ENCODE results near the gene ZNF274. TPM values are rescaled to one million over a fixed set of nuclear protein-coding genes. Genes with fewer than 3 reads are reported as not detected.
A peak's percentile ranks its signal among the peaks of the same experiment; 100 is the strongest.

ZNF274 gene
- total RNA-seq, 1 donor from 2014 or later = 42.7 TPM

- Mint-ChIP-seq H3K27ac (ENCODE audit: unreplicated experiment) (peak overlapping the region; percentile 98), H3K9me3 (ENCODE audit: unreplicated experiment) (peaks cover 31% of the 10 kb centered on the region), H3K36me3 (ENCODE audit: unreplicated experiment) (peaks cover 47% of the 10 kb centered on the region), H3K4me1 (ENCODE audit: low read depth, unreplicated experiment) (no peaks in the 10 kb centered on the region), H3K27me3 (ENCODE audit: unreplicated experiment) (peaks cover 18% of the 10 kb centered on the region), H3K4me3 (ENCODE audit: unreplicated experiment) (peak overlapping the region; percentile 92)
- TF ChIP-seq, protein P1, sequence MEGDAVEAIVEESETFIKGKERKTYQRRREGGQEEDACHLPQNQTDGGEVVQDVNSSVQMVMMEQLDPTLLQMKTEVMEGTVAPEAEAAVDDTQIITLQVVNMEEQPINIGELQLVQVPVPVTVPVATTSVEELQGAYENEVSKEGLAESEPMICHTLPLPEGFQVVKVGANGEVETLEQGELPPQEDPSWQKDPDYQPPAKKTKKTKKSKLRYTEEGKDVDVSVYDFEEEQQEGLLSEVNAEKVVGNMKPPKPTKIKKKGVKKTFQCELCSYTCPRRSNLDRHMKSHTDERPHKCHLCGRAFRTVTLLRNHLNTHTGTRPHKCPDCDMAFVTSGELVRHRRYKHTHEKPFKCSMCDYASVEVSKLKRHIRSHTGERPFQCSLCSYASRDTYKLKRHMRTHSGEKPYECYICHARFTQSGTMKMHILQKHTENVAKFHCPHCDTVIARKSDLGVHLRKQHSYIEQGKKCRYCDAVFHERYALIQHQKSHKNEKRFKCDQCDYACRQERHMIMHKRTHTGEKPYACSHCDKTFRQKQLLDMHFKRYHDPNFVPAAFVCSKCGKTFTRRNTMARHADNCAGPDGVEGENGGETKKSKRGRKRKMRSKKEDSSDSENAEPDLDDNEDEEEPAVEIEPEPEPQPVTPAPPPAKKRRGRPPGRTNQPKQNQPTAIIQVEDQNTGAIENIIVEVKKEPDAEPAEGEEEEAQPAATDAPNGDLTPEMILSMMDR (IDR thresholded peaks at IDR 0.05; ENCODE audit: partially characterized antibody, unreplicated experiment) = no peak
- no peak for DNase-seq
These were observed 278 bp upstream of the ZNF274 start for GRCh38 chr19:58182577-58182988.

DNA sequence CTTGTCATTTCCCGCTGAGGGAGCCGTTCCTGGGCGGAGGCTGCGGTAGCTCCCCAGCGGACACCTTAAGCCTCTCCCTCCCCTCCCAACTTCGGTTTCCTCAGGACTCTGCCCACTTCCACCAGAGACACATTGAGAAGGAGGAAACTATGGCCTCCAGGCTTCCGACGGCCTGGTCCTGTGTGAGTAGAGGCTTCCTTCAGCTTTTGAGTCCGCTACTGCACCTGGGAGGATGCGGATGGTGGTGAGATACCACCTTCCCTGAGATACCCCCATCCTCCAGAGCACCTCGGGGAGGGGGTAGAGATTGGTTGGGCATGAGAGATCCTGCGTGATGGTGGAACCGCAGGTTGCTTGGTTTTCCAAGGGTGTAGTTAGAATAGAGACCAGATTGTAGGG, 955 bp downstream of the ZNF274 start:
- H3K9me3 Mint-ChIP-seq (ENCODE audit: unreplicated experiment) = peaks cover 31% of the 10 kb centered on the region
- H3K4me1 Mint-ChIP-seq (ENCODE audit: low read depth, unreplicated experiment) = no peaks in the 10 kb centered on the region
- H3K27me3 Mint-ChIP-seq (ENCODE audit: unreplicated experiment) = peaks cover 17% of the 10 kb centered on the region
- peak overlapping the region; percentile 98 for H3K27ac Mint-ChIP-seq (ENCODE audit: unreplicated experiment)
- H3K4me3 Mint-ChIP-seq (ENCODE audit: unreplicated experiment) = peak overlapping the region; percentile 92
- TF ChIP-seq, protein P1 (IDR thresholded peaks at IDR 0.05; ENCODE audit: partially characterized antibody, unreplicated experiment) = no peak
- peaks cover 48% of the 10 kb centered on the region for H3K36me3 Mint-ChIP-seq (ENCODE audit: unreplicated experiment)
- no peak for DNase-seq

DNA sequence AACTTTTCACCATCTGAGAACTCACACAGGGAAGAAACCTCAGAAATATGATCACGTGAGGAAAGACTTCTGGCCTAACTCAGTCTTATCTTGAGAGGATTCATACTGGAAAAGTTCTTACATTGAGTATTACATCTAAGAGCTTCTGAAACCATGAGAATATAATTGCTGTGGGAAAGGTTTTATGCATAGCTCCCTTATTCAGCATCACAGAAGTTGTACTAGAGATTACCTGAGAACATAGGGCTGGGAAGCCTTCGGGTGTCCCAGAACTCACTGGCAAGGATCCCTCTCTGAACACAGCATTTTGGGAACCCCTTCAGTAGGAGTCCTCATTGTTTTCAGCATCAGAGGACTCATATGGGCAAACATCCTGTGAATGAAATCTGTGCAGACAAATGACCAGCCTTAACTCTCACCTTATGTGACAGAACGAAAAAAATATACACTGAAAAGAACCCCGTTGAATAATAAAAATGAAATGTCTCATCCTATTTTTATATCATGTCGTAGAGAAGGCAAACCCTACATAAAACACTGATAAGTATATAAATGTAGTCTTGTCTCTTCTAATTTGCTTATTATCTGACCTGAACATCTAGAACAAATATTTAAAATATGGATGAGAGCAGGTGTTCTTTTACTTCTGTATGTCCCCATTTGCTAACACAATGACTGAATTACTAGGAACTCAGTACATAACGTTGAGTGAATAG, 14.2 kb downstream of the ZNF274 start:
- Mint-ChIP-seq H3K36me3 (ENCODE audit: unreplicated experiment) (peaks cover 82% of the 10 kb centered on the region), H3K27ac (ENCODE audit: unreplicated experiment) (no peak overlapping the region), H3K4me3 (ENCODE audit: unreplicated experiment) (no peak overlapping the region), H3K4me1 (ENCODE audit: low read depth, unreplicated experiment) (no peaks in the 10 kb centered on the region), H3K9me3 (ENCODE audit: unreplicated experiment) (peaks cover 37% of the 10 kb centered on the region), H3K27me3 (ENCODE audit: unreplicated experiment) (peaks cover 27% of the 10 kb centered on the region)
- TF ChIP-seq, protein P1 (IDR thresholded peaks at IDR 0.05; ENCODE audit: partially characterized antibody, unreplicated experiment) = no peak
- no peak for DNase-seq

DNA sequence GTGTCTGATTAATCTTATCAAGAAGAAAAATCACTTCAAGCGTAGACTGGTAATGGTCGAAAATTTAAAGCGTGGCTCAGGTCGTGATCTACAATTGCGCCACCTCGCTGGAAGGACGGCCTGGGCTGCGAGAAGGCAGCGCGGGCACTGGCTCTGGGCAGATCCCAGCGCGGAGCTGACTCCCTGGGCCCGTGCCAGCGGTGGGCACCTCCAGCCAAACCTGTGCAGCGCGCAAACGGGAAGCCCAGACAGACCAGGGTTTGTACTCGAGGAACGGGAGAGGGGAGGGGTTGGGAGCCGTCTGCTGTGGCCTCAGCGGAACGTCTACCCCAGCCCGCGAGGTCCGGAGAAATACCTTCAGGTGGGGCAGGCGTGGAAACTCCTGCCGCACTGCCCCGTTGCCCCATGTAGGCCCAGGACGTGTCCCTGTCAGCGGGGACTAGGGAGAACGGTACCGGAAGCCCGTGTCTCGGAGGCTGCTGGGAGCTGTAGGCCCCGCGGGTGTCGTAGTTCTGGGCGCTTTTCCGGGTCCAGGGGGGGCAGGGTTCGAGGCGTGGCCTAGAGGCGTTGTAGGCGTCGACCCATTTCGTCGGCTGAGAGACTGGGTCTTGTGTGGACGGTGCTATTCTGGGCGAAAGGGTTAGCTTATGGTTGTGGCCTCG, 21.1 kb downstream of the ZNF274 start:
- TF ChIP-seq, protein P1 (IDR thresholded peaks at IDR 0.05; ENCODE audit: partially characterized antibody, unreplicated experiment) = no peak
- Mint-ChIP-seq H3K36me3 (ENCODE audit: unreplicated experiment) (peaks cover 83% of the 10 kb centered on the region), H3K9me3 (ENCODE audit: unreplicated experiment) (peaks cover 54% of the 10 kb centered on the region), H3K27me3 (ENCODE audit: unreplicated experiment) (peaks cover 20% of the 10 kb centered on the region), H3K4me3 (ENCODE audit: unreplicated experiment) (peak overlapping the region; percentile 83), H3K27ac (ENCODE audit: unreplicated experiment) (no peak overlapping the region), H3K4me1 (ENCODE audit: low read depth, unreplicated experiment) (peaks cover 1% of the 10 kb centered on the region)
- DNase-seq = peak; percentile 21

DNA sequence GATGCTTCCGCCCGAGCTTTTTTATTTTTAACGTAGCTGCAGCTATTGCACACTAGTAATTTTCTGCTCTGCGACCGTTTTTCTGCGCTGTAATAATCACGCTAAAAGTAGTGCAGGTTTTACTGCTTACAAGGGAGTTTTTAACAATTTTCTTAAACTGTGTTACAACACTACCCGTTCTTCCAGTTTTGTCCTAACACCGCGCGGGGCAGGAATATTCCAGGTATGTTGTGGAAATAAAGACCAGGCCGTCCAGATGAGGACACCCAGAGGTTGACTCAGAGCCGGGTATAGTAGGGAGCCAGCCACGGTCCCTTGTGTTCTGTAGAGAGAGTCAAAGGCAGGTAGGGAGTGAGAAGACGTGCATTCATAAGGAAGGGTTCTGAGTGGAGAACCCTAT, 21.7 kb downstream of the ZNF274 start:
- DNase-seq = no peak
- Mint-ChIP-seq H3K4me3 (ENCODE audit: unreplicated experiment) (peak overlapping the region; percentile 83), H3K36me3 (ENCODE audit: unreplicated experiment) (peaks cover 87% of the 10 kb centered on the region), H3K27ac (ENCODE audit: unreplicated experiment) (no peak overlapping the region), H3K4me1 (ENCODE audit: low read depth, unreplicated experiment) (peaks cover 1% of the 10 kb centered on the region), H3K27me3 (ENCODE audit: unreplicated experiment) (peaks cover 24% of the 10 kb centered on the region), H3K9me3 (ENCODE audit: unreplicated experiment) (peaks cover 59% of the 10 kb centered on the region)
- TF ChIP-seq, protein P1 (IDR thresholded peaks at IDR 0.05; ENCODE audit: partially characterized antibody, unreplicated experiment) = no peak

Measured in glutamatergic neuron (in vitro differentiated cells).